ENCODE data around the gene GRIK4. TPM values are rescaled to one million over a fixed set of nuclear protein-coding genes. Genes with fewer than 3 reads are reported as not detected.

The GRIK4 gene
- total and polyA plus RNA-seq, 4 donors: 0.05 to 0.25 (median 0.06) TPM; not detected in 1

DNA sequence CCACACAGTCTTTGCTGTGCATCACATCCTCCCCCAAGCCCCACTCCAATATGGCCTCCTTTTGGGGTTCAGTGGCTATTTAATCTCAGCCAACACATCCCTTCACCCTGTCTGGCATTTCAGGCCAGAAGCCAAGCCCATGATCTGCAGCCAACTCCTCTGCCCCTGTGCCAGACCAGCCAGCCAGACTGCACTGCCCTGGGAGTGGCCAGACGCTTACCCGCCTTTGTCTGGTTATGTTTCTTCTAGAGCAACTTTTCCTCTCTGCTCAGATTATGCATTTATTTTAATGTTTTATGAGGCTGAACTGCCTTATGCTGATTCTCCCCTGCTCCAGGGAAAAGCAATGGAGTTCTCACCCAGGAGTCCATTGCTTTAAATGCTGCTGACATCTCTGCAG, 305.6 kb downstream of the GRIK4 start:
- H3K4me1 ChIP-seq (ENCODE audit: control insufficient read depth in 4 of 4, insufficient read depth in 4 of 4, low read length in 3 of 4): no peaks in the 10 kb centered on the region
- WGBS: 59% methylated on average over 2 of the region's 2 CpGs
- no peaks in the 10 kb centered on the region for H3K27me3 ChIP-seq (ENCODE audit: control insufficient read depth in 4 of 4, insufficient read depth in 4 of 4, low read length in 3 of 4)
- DNase-seq (ENCODE audit: low spot score): no peak
- no peaks in the 10 kb centered on the region for H3K36me3 ChIP-seq (ENCODE audit: control insufficient read depth in 4 of 4, insufficient read depth in 3 of 4, low read depth in 1 of 4, low read length in 3 of 4)
- no peak overlapping the region for H3K27ac ChIP-seq (ENCODE audit: low read depth in 1 of 2, low read length in 2 of 2)
- H3K4me3 ChIP-seq (ENCODE audit: low read depth in 1 of 3, low read length in 3 of 3): no peak overlapping the region
- no peaks in the 10 kb centered on the region for H3K9me3 ChIP-seq (ENCODE audit: control insufficient read depth in 4 of 4, low read length in 3 of 4)
- H3K9ac ChIP-seq (ENCODE audit: low read depth in 1 of 2, low read length in 2 of 2): no peak overlapping the region
- TF ChIP-seq FOXA2 (IDR thresholded peaks at IDR 0.05) (no peak), GABPA (IDR thresholded peaks at IDR 0.05 in 1 of 2, conservative IDR thresholded peaks at IDR 0.05 in 1 of 2) (no peak)

DNA sequence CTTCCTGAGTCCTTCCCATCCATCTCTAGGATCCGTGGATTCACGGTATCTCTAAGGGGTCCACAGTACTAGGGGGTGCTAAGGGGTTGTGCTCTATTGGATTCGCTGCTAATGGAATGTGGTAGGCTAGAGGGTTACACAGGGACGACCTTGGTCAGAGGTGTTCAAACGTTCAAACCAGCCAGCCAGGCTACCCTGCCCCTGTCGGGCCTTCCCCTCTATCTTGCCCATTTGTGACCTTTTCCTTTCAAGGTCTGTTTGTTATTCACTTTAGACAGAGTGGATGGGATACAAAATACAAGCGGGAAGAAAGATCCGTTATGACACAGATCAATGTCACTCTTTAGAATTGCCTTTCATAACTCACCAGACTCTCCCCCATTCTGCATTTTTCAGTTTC, 306.5 kb downstream of the GRIK4 start:
- TF ChIP-seq HNF4G (IDR thresholded peaks at IDR 0.05) (no peak), RAD21 (IDR thresholded peaks at IDR 0.05) (no peak), JUND (IDR thresholded peaks at IDR 0.05) (no peak), FOXA2 (IDR thresholded peaks at IDR 0.05) (no peak), RXRA (IDR thresholded peaks at IDR 0.05) (no peak)
- TF ChIP-seq, protein P1, sequence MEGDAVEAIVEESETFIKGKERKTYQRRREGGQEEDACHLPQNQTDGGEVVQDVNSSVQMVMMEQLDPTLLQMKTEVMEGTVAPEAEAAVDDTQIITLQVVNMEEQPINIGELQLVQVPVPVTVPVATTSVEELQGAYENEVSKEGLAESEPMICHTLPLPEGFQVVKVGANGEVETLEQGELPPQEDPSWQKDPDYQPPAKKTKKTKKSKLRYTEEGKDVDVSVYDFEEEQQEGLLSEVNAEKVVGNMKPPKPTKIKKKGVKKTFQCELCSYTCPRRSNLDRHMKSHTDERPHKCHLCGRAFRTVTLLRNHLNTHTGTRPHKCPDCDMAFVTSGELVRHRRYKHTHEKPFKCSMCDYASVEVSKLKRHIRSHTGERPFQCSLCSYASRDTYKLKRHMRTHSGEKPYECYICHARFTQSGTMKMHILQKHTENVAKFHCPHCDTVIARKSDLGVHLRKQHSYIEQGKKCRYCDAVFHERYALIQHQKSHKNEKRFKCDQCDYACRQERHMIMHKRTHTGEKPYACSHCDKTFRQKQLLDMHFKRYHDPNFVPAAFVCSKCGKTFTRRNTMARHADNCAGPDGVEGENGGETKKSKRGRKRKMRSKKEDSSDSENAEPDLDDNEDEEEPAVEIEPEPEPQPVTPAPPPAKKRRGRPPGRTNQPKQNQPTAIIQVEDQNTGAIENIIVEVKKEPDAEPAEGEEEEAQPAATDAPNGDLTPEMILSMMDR (IDR thresholded peaks at IDR 0.05; ENCODE audit: low read depth, low read length, missing input control): no peak
- TF ChIP-seq, protein P2, sequence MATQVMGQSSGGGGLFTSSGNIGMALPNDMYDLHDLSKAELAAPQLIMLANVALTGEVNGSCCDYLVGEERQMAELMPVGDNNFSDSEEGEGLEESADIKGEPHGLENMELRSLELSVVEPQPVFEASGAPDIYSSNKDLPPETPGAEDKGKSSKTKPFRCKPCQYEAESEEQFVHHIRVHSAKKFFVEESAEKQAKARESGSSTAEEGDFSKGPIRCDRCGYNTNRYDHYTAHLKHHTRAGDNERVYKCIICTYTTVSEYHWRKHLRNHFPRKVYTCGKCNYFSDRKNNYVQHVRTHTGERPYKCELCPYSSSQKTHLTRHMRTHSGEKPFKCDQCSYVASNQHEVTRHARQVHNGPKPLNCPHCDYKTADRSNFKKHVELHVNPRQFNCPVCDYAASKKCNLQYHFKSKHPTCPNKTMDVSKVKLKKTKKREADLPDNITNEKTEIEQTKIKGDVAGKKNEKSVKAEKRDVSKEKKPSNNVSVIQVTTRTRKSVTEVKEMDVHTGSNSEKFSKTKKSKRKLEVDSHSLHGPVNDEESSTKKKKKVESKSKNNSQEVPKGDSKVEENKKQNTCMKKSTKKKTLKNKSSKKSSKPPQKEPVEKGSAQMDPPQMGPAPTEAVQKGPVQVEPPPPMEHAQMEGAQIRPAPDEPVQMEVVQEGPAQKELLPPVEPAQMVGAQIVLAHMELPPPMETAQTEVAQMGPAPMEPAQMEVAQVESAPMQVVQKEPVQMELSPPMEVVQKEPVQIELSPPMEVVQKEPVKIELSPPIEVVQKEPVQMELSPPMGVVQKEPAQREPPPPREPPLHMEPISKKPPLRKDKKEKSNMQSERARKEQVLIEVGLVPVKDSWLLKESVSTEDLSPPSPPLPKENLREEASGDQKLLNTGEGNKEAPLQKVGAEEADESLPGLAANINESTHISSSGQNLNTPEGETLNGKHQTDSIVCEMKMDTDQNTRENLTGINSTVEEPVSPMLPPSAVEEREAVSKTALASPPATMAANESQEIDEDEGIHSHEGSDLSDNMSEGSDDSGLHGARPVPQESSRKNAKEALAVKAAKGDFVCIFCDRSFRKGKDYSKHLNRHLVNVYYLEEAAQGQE (IDR thresholded peaks at IDR 0.05): no peak
- TF ChIP-seq, protein P3, sequence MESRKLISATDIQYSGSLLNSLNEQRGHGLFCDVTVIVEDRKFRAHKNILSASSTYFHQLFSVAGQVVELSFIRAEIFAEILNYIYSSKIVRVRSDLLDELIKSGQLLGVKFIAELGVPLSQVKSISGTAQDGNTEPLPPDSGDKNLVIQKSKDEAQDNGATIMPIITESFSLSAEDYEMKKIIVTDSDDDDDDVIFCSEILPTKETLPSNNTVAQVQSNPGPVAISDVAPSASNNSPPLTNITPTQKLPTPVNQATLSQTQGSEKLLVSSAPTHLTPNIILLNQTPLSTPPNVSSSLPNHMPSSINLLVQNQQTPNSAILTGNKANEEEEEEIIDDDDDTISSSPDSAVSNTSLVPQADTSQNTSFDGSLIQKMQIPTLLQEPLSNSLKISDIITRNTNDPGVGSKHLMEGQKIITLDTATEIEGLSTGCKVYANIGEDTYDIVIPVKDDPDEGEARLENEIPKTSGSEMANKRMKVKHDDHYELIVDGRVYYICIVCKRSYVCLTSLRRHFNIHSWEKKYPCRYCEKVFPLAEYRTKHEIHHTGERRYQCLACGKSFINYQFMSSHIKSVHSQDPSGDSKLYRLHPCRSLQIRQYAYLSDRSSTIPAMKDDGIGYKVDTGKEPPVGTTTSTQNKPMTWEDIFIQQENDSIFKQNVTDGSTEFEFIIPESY (IDR thresholded peaks at IDR 0.05): no peak
- H3K27ac ChIP-seq (ENCODE audit: low read depth in 1 of 2, low read length in 2 of 2): no peak overlapping the region
- no peaks in the 10 kb centered on the region for H3K36me3 ChIP-seq (ENCODE audit: control insufficient read depth in 4 of 4, insufficient read depth in 3 of 4, low read depth in 1 of 4, low read length in 3 of 4)
- H3K4me3 ChIP-seq (ENCODE audit: low read depth in 1 of 3, low read length in 3 of 3): no peak overlapping the region
- H3K9ac ChIP-seq (ENCODE audit: low read depth in 1 of 2, low read length in 2 of 2): no peak overlapping the region
- DNase-seq (ENCODE audit: low spot score): no peak
- H3K4me1 ChIP-seq (ENCODE audit: control insufficient read depth in 4 of 4, insufficient read depth in 4 of 4, low read length in 3 of 4): no peaks in the 10 kb centered on the region
- H3K27me3 ChIP-seq (ENCODE audit: control insufficient read depth in 4 of 4, insufficient read depth in 4 of 4, low read length in 3 of 4): no peaks in the 10 kb centered on the region
- no peaks in the 10 kb centered on the region for H3K9me3 ChIP-seq (ENCODE audit: control insufficient read depth in 4 of 4, low read length in 3 of 4)
- 65% methylated on average over 8 of the region's 8 CpGs for WGBS

DNA sequence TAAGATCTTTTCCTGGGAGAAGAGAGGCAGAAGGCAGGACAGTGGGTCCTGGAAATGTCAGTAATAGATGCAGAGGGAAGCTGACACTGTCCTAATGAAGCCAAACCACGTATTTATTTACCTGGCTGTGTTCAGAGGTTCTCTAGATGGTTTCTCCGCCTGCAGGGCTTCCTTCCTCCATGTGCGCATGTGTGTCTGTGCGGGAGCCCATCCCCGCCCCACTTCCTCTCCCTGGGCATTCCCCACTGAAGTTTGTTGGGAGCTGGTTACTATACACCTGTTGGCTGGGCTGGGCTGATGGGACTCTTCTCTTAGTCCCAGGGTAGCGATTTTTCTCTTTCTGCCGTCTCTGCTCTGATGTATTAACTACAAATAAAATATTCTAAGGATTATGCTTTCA, 307.5 kb downstream of the GRIK4 start:
- DNase-seq (ENCODE audit: low spot score): no peak
- Histone ChIP-seq H3K4me1 (ENCODE audit: control insufficient read depth in 4 of 4, insufficient read depth in 4 of 4, low read length in 3 of 4) (no peaks in the 10 kb centered on the region), H3K9me3 (ENCODE audit: control insufficient read depth in 4 of 4, low read length in 3 of 4) (no peaks in the 10 kb centered on the region), H3K9ac (ENCODE audit: low read depth in 1 of 2, low read length in 2 of 2) (no peak overlapping the region), H3K27ac (ENCODE audit: low read depth in 1 of 2, low read length in 2 of 2) (no peak overlapping the region), H3K36me3 (ENCODE audit: control insufficient read depth in 4 of 4, insufficient read depth in 3 of 4, low read depth in 1 of 4, low read length in 3 of 4) (no peaks in the 10 kb centered on the region), H3K4me3 (ENCODE audit: low read depth in 1 of 3, low read length in 3 of 3) (no peak overlapping the region), H3K27me3 (ENCODE audit: control insufficient read depth in 4 of 4, insufficient read depth in 4 of 4, low read length in 3 of 4) (no peaks in the 10 kb centered on the region)
- WGBS: 60% methylated on average over 7 of the region's 7 CpGs
- no peak for TF ChIP-seq FOXA1 (IDR thresholded peaks at IDR 0.05)
- TF ChIP-seq, protein P3 (IDR thresholded peaks at IDR 0.05): no peak

Data from liver (tissue), 9 donors.